ENCODE results near the gene SELENOT. TPM values are rescaled to one million over a fixed set of nuclear protein-coding genes. Genes with fewer than 3 reads are reported as not detected.
"Not testable (repeated sequence)": the region's sequence is repeated elsewhere in the genome, so short reads cannot be mapped to it uniquely, and the experiment has no call there.

The SELENOT gene
- 75.8 TPM for total RNA-seq
- long read RNA-seq, transcript SELENOT-202 (6 exons, 3,469 nt), result major isoform, 113 of 130 reads
- long read RNA-seq, partial matches to known transcripts, result 3 of 130 reads
- long read RNA-seq, other reads (novel, unspliced or antisense), result 6 of 130 reads

DNA sequence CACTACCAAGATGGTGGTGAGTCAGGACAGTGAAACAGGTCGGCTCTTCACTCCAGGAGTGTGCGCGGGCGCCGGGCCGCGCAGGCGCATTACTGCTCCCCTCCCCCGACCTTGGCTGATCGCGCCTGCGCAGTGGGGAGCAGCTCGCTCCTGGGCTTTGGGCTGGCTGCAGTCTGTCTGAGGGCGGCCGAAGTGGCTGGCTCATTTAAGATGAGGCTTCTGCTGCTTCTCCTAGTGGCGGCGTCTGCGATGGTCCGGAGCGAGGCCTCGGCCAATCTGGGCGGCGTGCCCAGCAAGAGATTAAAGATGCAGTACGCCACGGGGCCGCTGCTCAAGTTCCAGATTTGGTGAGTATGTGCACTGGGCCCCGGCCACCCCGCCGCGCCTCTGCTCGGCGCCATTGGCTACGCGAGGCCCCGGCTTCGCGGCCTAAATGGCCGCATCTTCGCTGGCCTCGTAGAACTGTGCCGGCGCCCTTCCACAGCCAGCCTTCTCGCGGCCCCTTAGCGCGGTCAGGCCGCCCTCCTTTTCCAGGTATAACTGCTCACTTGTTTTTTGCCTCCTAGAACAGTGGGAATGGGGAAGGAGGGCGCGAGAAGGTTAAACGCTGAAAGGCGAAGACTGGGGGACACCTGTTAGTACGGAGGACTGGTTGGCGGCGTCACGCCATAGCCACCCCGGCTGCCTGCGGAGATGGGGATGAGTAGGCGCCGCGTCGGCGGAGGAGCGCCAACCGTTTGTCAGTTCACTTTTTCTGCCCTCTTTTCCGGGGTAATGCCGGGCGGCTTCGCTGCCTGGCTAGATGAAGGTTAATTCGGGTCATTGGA is at the start of gene SELENOT:
Gene SELENOT, plus strand, starts transcription at position 169 of the 827 bp plus-strand sequence. Its CDS starts 42 bp downstream, at position 211.
- intact Hi-C loops (cut with DNase I), result loop anchor here (1.0 to 5.0 kb wide), 2 partner anchors 57 to 159 kb away; partner anchors contain the start of genes EIF2A, SERP1 and SIAH2
- peak; percentile 98 for DNase-seq (ENCODE audit: low spot score)

DNA sequence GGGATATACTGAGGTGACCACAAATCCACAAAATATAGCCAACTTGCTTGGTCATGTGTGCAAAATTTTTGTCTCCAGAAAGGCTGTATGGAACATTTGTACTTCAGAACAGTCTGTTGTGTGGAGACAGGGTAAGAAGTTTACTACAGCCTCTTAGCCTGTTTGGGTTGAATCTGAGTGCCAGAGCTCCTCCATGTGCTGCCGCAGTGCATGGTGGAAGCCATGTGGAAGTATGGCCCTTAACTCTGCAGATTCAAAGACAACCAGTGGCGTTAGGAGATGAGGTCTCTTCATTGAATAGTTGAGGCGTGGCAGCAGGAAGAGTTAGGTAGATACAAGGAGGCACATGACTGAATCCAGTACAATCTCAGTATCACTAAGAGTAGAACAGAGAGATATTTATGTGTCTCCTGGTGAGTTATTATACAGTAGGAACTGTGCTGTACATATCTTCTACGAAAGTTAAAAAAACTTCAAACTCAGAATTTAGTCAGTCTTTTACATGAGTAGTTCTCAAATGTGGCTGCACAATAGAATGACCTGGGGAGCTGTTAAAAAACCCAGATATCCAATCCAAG is 47.2 kb upstream of the SELENOT start:
- no peak for DNase-seq (ENCODE audit: low spot score)
- intact Hi-C loops (cut with DNase I), result no loop called here

DNA sequence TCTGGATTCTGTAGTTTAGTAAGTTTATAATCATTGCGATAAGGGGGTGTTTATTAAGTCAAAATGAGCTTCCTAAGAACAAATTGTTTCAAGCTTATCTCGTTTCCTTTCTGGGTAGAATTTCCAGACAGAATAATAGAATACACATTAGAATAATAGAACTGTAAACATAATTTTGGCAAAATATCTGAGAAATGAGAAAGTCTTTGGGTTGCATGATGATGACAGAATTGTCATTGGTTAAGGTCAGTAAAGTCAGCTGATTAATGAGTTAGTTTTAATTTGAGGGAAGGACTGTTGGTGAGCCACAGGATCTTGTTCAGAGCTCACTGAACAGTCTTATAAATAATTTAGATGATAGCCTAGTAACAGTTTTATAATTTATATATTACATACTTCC is 46.3 kb upstream of the SELENOT start:
- intact Hi-C loops (cut with DNase I), result no loop called here
- no peak for DNase-seq (ENCODE audit: low spot score)

DNA sequence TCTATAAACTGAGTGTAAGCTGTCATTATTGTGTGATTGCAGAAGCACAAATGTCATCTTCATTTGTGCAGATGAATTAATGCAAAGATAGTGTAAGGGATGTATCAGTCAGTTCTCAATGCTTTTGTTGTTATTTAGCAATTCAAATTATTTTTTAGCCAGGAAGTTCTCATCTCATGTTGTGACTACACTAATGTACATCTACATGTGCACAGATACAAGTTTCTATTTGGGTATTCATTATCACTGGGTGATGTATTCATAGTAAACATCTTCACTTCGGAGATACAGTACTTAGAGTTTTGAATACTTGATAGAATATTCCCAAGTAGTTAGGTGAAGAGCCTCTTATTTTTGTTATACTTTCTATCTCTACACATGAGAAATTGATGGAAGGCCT is 45.4 kb upstream of the SELENOT start:
- intact Hi-C loops (cut with DNase I), result no loop called here
- no peak for DNase-seq (ENCODE audit: low spot score)

DNA sequence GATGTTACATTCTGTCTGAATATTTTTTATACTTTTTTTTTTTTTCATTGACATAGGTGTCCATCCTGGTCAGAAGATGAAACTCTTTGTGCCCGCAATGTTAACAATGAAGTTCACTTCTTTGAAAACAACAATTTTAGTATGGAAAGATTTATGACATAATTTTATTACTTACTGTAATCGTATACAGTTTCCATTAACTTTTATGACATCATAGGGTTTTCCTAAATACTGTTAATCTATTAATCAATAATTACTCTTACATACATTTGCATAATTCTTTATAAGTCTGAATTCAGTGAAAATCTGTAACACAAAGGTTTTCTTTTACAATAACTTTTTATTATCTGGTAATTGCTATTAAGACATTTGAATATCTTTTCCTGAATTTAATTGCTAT is 38.9 kb upstream of the SELENOT start:
- intact Hi-C loops (cut with DNase I), result no loop called here
- DNase-seq (ENCODE audit: low spot score), result no peak

GRCh38 chr3:150567328-150567727 is 35.8 kb upstream of the SELENOT start:
- intact Hi-C loops (cut with DNase I), result no loop called here
- no peak for DNase-seq (ENCODE audit: low spot score)

DNA sequence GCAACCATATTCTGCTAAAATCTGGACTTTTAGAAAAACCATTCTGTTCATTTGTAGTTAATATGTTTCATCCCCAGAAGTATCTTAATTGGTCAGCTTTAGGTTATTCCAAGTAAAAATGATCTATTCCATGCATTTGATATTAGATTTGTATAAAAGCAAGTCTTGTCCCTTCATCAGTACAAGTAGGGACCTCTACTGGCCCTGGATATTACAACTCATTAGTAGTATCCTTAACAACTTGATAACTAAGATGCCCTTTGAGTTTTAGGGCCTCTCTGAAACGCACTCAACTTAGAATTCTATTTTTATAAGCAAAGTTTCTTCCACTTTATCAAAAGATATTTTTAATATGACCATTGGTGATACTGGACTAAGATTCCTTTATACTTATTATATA is 25.3 kb upstream of the SELENOT start:
- intact Hi-C loops (cut with DNase I), result no loop called here
- no peak for DNase-seq (ENCODE audit: low spot score)

DNA sequence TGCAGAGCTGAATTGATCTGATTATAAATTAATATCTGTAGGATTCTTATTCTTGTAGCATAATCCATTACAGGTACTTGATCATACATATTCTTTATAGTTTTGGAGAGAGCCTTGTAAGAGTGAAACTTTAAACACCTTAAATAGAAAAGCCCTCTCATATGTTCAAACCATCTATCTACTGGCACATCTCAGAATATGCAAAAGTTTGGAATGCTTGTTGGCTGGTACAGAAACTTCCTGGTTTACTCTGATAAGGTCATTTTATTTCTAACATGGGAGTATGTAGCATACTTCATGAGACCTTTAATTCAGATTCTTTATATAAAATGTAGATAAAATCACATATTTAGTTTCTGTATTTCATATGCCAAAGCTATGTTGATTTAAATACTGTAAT is 21.9 kb upstream of the SELENOT start:
- no peak for DNase-seq (ENCODE audit: low spot score)
- intact Hi-C loops (cut with DNase I), result no loop called here

DNA sequence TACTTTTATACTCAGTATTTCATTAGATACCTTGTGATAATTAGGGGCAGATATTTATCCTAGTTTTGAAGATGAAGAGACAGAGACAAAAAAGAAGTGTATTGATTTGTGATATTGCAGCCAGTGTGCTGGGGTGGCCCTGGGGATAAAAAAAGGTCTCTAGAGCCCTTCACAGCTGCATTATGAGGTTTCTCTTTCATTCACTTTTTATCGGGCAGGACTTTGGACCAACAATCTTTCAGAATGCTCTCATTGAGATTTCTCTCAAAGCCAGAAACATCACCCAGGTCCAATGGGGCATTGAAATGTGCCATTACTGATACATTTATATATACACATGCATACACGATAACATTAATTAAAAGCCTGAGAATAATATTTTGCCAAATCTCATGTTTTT is 20.5 kb upstream of the SELENOT start:
- intact Hi-C loops (cut with DNase I), result no loop called here
- DNase-seq (ENCODE audit: low spot score), result no peak

DNA sequence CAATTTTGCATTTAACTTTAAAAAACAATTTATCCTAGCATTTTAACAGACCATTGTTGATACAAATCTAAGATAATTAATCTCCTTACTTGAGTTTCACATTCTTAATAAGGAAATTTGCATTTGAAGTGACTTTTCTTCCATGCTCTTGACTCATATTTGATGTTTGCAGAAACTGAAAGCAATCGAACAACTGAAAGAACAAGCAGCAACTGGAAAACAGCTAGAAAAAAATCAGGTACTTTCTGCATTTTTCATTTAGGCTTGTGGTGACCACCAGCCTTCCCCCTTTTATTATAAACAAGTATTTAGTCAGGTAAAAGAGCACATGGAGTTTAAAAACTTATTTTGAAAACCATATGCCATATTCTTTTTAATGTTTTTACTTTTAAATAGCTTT is 20.1 kb upstream of the SELENOT start:
- DNase-seq (ENCODE audit: low spot score), result no peak
- intact Hi-C loops (cut with DNase I), result no loop called here

- peak; percentile 79 for DNase-seq (ENCODE audit: low spot score)
- intact Hi-C loops (cut with DNase I), result no loop called here
Measured at GRCh38 chr3:150588027-150588830, 14.9 kb upstream of the SELENOT start.

- DNase-seq (ENCODE audit: low spot score), result no peak
- intact Hi-C loops (cut with DNase I), result no loop called here
Measured at GRCh38 chr3:150589759-150590158, 13.4 kb upstream of the SELENOT start.

- intact Hi-C loops (cut with DNase I), result no loop called here
- DNase-seq (ENCODE audit: low spot score), result no peak
Measured at GRCh38 chr3:150594150-150594549, 9.0 kb upstream of the SELENOT start.

DNA sequence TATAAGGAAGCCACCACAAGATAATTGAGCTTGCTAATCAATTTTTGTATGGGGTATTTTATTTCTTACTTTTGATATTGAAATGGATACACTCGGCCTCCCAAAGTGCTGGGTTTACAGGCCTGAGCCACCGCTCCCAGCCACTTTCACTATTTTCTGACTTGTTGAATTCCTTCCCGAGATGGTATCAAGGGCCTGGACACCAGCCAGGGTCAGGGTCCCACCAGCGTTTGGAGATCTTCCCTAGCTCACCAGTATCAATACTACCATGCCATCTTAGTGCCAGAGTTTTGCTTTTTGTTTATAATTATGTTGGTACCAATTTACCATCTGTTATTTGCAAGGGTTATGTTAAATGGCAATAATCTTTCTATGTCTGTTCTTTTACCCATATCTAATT is 5.5 kb upstream of the SELENOT start:
- intact Hi-C loops (cut with DNase I), result no loop called here
- DNase-seq (ENCODE audit: low spot score), result no peak

DNA sequence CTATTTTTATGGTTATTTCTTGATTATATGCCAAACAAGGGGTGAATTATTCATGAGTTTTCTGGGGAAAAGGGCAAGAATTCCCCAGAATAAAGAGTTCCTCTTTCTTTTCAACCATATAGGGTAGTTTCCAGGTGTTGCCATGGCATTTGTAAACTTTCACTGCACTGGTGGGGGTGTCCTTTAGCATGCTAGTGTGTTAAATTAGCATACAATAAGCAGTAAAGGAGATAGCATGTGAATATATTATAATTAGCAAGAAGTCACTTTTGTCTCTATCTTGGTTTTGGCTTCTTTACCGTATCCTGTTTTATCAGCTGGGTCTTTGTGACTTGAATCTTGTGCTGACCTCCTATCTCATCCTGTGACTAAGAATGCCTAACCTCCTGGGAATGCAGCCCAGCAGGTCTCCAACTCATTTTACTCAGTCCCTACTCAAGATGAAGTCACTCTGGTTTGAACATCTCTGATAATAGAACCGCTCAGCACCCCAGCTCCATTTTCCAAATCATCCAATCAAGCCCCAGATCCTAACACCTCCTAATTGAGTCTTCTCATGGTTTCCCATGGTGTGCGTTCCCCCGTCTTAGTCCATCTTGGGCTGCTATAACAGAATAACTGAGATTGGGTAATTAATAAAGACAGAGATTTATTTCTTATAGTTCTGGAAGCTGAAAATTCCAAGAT is 3.4 kb upstream of the SELENOT start:
- DNase-seq (ENCODE audit: low spot score), result no peak
- intact Hi-C loops (cut with DNase I), result loop anchor here (5.0 kb wide), 1 partner anchor 163 kb away; the partner anchor contains the start of gene SIAH2

DNA sequence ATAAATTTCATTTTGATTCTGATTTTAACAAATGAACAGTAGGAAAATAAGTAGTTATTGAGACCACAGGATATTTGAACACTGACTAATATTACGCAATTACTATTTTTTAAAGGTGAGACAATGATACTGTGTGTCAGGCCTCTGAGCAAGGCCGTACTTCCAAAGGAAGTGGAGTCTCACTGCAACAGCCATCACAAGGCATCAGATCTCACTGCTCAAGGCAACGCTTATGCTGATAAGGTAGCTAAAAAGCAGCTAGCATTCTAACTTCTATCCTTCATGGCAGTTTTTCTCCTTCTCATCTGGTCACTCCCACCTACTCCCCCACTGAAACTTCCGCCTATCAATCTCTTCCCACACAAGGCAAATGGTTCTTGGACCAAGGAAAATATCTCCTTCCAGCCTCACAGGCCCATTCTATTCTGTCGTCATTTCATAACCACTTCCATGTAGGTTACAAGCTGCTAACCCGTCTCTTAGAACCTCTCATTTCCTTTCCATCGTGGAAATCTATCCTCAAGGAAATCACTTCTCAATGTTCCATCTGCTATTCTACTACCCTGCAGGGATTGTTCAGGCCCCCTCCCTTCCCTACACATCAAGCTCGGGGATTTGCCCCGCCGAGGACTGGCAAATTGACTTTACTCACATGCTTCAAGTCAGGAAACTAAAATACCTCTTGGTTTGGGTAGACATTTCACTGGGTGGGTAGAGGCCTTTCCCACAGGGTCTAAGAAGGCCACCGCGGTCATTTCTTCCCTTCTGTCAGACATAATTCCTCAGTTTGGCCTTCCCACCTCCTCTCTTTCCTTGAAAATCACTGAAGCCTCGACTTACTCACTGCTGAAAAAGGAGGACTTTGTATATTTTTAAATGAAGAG is 2.2 kb upstream of the SELENOT start:
- intact Hi-C loops (cut with DNase I), result loop anchor here (5.0 kb wide), 1 partner anchor 161 kb away; the partner anchor contains the start of gene SIAH2
- DNase-seq (ENCODE audit: low spot score), result not testable (repeated sequence)

- intact Hi-C loops (cut with DNase I), result loop anchor here (1.0 to 5.0 kb wide), 2 partner anchors 56 to 160 kb away; partner anchors contain the start of genes EIF2A, SERP1 and SIAH2
- DNase-seq (ENCODE audit: low spot score), result no peak
Measured at GRCh38 chr3:150602426-150603152, 532 bp upstream of the SELENOT start.

DNA sequence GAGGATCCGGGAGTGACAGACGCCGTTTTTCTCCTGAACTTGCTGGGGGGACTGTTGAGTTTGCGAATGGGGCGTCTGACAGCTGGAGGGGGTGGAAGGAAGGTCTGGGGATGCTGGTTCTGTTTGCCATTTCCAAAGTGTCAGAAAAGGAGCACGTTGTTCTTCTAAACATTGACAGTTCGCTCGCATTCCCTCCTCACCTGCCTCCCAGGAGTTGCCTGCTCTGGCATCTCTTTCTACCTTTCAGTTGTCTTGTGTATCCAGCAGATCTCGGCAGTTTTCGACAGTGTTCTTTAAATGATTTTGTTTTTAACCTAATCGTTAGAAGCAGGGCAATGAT is 829 bp downstream of the SELENOT start:
- no peak for DNase-seq (ENCODE audit: low spot score)
- intact Hi-C loops (cut with DNase I), result loop anchor here (1.0 to 5.0 kb wide), 2 partner anchors 58 to 158 kb away; partner anchors contain the start of genes EIF2A, SERP1 and SIAH2

Measured in cardiac septum (tissue), 1 donor.